Pons (tissue), 1 donor: ENCODE results near the gene PLPP1.

Experiments used
- DNase-seq: peaks from one replicate; pipeline ENCODE4 v3.0.0-alpha.2; 2016; ENCODE audit warnings: low spot score

The PLPP1 gene

GRCh38 chr5:55534436-55535198 is at the start of gene PLPP1:
TSS of gene PLPP1 (minus strand) at chr5:55534964. CDS start at chr5:55534629, 335 bp downstream.
- peak; percentile 91 for DNase-seq

GRCh38 chr5:55583578-55583977 is 48.8 kb upstream of the PLPP1 start:
- no peak for DNase-seq

GRCh38 chr5:55582256-55582655 is 47.5 kb upstream of the PLPP1 start:
- no peak for DNase-seq

- DNase-seq = no peak
Measured at GRCh38 chr5:55580042-55580441, 45.3 kb upstream of the PLPP1 start.

GRCh38 chr5:55578771-55579170 is 44.0 kb upstream of the PLPP1 start:
- no peak for DNase-seq

GRCh38 chr5:55577353-55578060 is 42.7 kb upstream of the PLPP1 start:
- DNase-seq = peak; percentile 71

- DNase-seq = no peak
Measured at GRCh38 chr5:55576661-55577060, 41.9 kb upstream of the PLPP1 start.

- no peak for DNase-seq
Measured at GRCh38 chr5:55575815-55576583, 41.2 kb upstream of the PLPP1 start.

- no peak for DNase-seq
Measured at GRCh38 chr5:55572600-55572999, 37.8 kb upstream of the PLPP1 start.

- DNase-seq = no peak
Measured at GRCh38 chr5:55572020-55572419, 37.3 kb upstream of the PLPP1 start.

- DNase-seq = no peak
Measured at GRCh38 chr5:55570570-55570969, 35.8 kb upstream of the PLPP1 start.

GRCh38 chr5:55570026-55570425 is 35.3 kb upstream of the PLPP1 start:
- no peak for DNase-seq

- no peak for DNase-seq
Measured at GRCh38 chr5:55569513-55569865, 34.7 kb upstream of the PLPP1 start.

GRCh38 chr5:55568654-55569512 is 34.1 kb upstream of the PLPP1 start:
- DNase-seq = no peak

- DNase-seq = no peak
Measured at GRCh38 chr5:55564721-55565120, 30.0 kb upstream of the PLPP1 start.

- DNase-seq = no peak
Measured at GRCh38 chr5:55558484-55558883, 23.7 kb upstream of the PLPP1 start.

GRCh38 chr5:55557123-55557522 is 22.4 kb upstream of the PLPP1 start:
- DNase-seq = no peak

- DNase-seq = no peak
Measured at GRCh38 chr5:55554585-55555202, 19.9 kb upstream of the PLPP1 start.

GRCh38 chr5:55551904-55552303 is 17.1 kb upstream of the PLPP1 start:
- DNase-seq = no peak

GRCh38 chr5:55551358-55551757 is 16.6 kb upstream of the PLPP1 start:
- DNase-seq = no peak

- no peak for DNase-seq
Measured at GRCh38 chr5:55547781-55548180, 13.0 kb upstream of the PLPP1 start.
